Activated naive CD8-positive, alpha-beta T cell treated with anti-CD3 and anti-CD28 coated beads, Interleukin-2, amount 50 U/mL, for 24 hours (primary cell): Measurements from ENCODE around the gene HS3ST5.
"Not testable (repeated sequence)": the region's sequence is repeated elsewhere in the genome, so short reads cannot be mapped to it uniquely, and the experiment has no call there.

Experiments
- ATAC-seq: fragments of 150-1000 bp; cut with Tn5 transposase; one replicate; pipeline ENCODE4 v1.10.0; 2021
- DNase-seq: peaks from one replicate; pipeline ENCODE4 v3.0.0; 2021
- H3K27ac Mint-ChIP-seq: one replicate; pipeline ENCODE4 v1.8.0; 2021; ENCODE audit warnings: mild to moderate bottlenecking, mixed read lengths
- H3K27me3 Mint-ChIP-seq: one replicate; pipeline ENCODE4 v1.8.0; 2021; ENCODE audit warnings: mixed read lengths
- H3K36me3 Mint-ChIP-seq: one replicate; pipeline ENCODE4 v1.8.0; 2021; ENCODE audit warnings: low read depth, mixed read lengths
- H3K4me1 Mint-ChIP-seq: one replicate; pipeline ENCODE4 v1.8.0; 2021; ENCODE audit warnings: mixed read lengths
- H3K4me3 Mint-ChIP-seq: one replicate; pipeline ENCODE4 v1.8.0; 2021; ENCODE audit warnings: mild to moderate bottlenecking, moderate library complexity, mixed read lengths
- H3K9me3 Mint-ChIP-seq: one replicate; pipeline ENCODE4 v1.8.0; 2021; ENCODE audit warnings: mixed read lengths

HS3ST5 gene

GRCh38 chr6:114068771-114069170 is 274.1 kb downstream of the HS3ST5 start:
- no peak overlapping the region for H3K27ac Mint-ChIP-seq
- DNase-seq (no peak), ATAC-seq (no peak)
- no peaks in the 10 kb centered on the region for H3K9me3 Mint-ChIP-seq
- H3K4me3 Mint-ChIP-seq, result no peak overlapping the region
- H3K36me3 Mint-ChIP-seq, result no peaks in the 10 kb centered on the region
- H3K27me3 Mint-ChIP-seq, result peaks cover 2% of the 10 kb centered on the region
- H3K4me1 Mint-ChIP-seq, result no peaks in the 10 kb centered on the region

- DNase-seq, result no peak
- no peak overlapping the region for H3K4me3 Mint-ChIP-seq
- ATAC-seq, result no peak
These were observed 274.7 kb downstream of the HS3ST5 start for GRCh38 chr6:114068116-114068515.

GRCh38 chr6:114064862-114065261 is 278.0 kb downstream of the HS3ST5 start:
- Mint-ChIP-seq H3K9me3 (no peaks in the 10 kb centered on the region), H3K36me3 (no peaks in the 10 kb centered on the region), H3K4me3 (no peak overlapping the region), H3K27me3 (peaks cover 5% of the 10 kb centered on the region), H3K27ac (no peak overlapping the region), H3K4me1 (no peaks in the 10 kb centered on the region)
- ATAC-seq (no peak), DNase-seq (no peak)

More at GRCh38 chr6:114068116-114068515, 274.7 kb downstream of the HS3ST5 start:
- peaks cover 4% of the 10 kb centered on the region for H3K27me3 Mint-ChIP-seq
- H3K36me3 Mint-ChIP-seq, result no peaks in the 10 kb centered on the region
- H3K4me1 Mint-ChIP-seq, result no peaks in the 10 kb centered on the region
- H3K9me3 Mint-ChIP-seq, result no peaks in the 10 kb centered on the region
- H3K27ac Mint-ChIP-seq, result no peak overlapping the region

GRCh38 chr6:114063956-114064355 is 278.9 kb downstream of the HS3ST5 start:
- H3K27ac Mint-ChIP-seq, result no peak overlapping the region
- no peaks in the 10 kb centered on the region for H3K9me3 Mint-ChIP-seq
- H3K4me1 Mint-ChIP-seq, result no peaks in the 10 kb centered on the region
- H3K27me3 Mint-ChIP-seq, result peaks cover 5% of the 10 kb centered on the region
- ATAC-seq (no peak), DNase-seq (no peak)
- no peaks in the 10 kb centered on the region for H3K36me3 Mint-ChIP-seq
- no peak overlapping the region for H3K4me3 Mint-ChIP-seq

GRCh38 chr6:114062199-114062598 is 280.6 kb downstream of the HS3ST5 start:
- no peaks in the 10 kb centered on the region for H3K36me3 Mint-ChIP-seq
- H3K27me3 Mint-ChIP-seq, result peaks cover 5% of the 10 kb centered on the region
- H3K4me3 Mint-ChIP-seq, result no peak overlapping the region
- DNase-seq, result no peak
- no peaks in the 10 kb centered on the region for H3K4me1 Mint-ChIP-seq
- H3K9me3 Mint-ChIP-seq, result no peaks in the 10 kb centered on the region
- H3K27ac Mint-ChIP-seq, result no peak overlapping the region
- ATAC-seq, result no peak

GRCh38 chr6:114061741-114062140 is 281.1 kb downstream of the HS3ST5 start:
- H3K4me1 Mint-ChIP-seq, result no peaks in the 10 kb centered on the region
- DNase-seq, result no peak

GRCh38 chr6:114061116-114061515 is 281.7 kb downstream of the HS3ST5 start:
- H3K4me3 Mint-ChIP-seq, result no peak overlapping the region

More at GRCh38 chr6:114061741-114062140, 281.1 kb downstream of the HS3ST5 start:
- no peak for ATAC-seq
- Mint-ChIP-seq H3K27ac (no peak overlapping the region), H3K27me3 (peaks cover 5% of the 10 kb centered on the region), H3K9me3 (no peaks in the 10 kb centered on the region), H3K36me3 (no peaks in the 10 kb centered on the region), H3K4me3 (no peak overlapping the region)

GRCh38 chr6:114058435-114058834 is 284.4 kb downstream of the HS3ST5 start:
- Mint-ChIP-seq H3K4me1 (no peaks in the 10 kb centered on the region), H3K4me3 (no peak overlapping the region), H3K27me3 (peaks cover 2% of the 10 kb centered on the region), H3K9me3 (no peaks in the 10 kb centered on the region), H3K36me3 (no peaks in the 10 kb centered on the region), H3K27ac (no peak overlapping the region)
- no peak for ATAC-seq
- no peak for DNase-seq

More at GRCh38 chr6:114061116-114061515, 281.7 kb downstream of the HS3ST5 start:
- Mint-ChIP-seq H3K27ac (no peak overlapping the region), H3K4me1 (no peaks in the 10 kb centered on the region), H3K36me3 (no peaks in the 10 kb centered on the region), H3K9me3 (no peaks in the 10 kb centered on the region), H3K27me3 (peaks cover 5% of the 10 kb centered on the region)
- ATAC-seq, result no peak
- no peak for DNase-seq

GRCh38 chr6:114055763-114056162 is 287.1 kb downstream of the HS3ST5 start:
- no peaks in the 10 kb centered on the region for H3K27me3 Mint-ChIP-seq
- no peak for ATAC-seq
- H3K27ac Mint-ChIP-seq, result no peak overlapping the region
- H3K4me3 Mint-ChIP-seq, result no peak overlapping the region
- H3K9me3 Mint-ChIP-seq, result no peaks in the 10 kb centered on the region
- no peaks in the 10 kb centered on the region for H3K36me3 Mint-ChIP-seq
- DNase-seq, result no peak
- H3K4me1 Mint-ChIP-seq, result no peaks in the 10 kb centered on the region

GRCh38 chr6:114055349-114055748 is 287.5 kb downstream of the HS3ST5 start:
- DNase-seq (no peak), ATAC-seq (no peak)
- Mint-ChIP-seq H3K4me1 (no peaks in the 10 kb centered on the region), H3K27me3 (no peaks in the 10 kb centered on the region), H3K9me3 (no peaks in the 10 kb centered on the region), H3K4me3 (no peak overlapping the region), H3K27ac (no peak overlapping the region), H3K36me3 (no peaks in the 10 kb centered on the region)

- DNase-seq (no peak), ATAC-seq (no peak)
- Mint-ChIP-seq H3K36me3 (no peaks in the 10 kb centered on the region), H3K9me3 (no peaks in the 10 kb centered on the region), H3K4me3 (no peak overlapping the region), H3K27me3 (peaks cover 2% of the 10 kb centered on the region), H3K27ac (no peak overlapping the region), H3K4me1 (no peaks in the 10 kb centered on the region)
These were observed 289.0 kb downstream of the HS3ST5 start for GRCh38 chr6:114053791-114054190.

GRCh38 chr6:114052141-114052540 is 290.7 kb downstream of the HS3ST5 start:
- Mint-ChIP-seq H3K4me3 (no peak overlapping the region), H3K27ac (no peak overlapping the region), H3K9me3 (no peaks in the 10 kb centered on the region), H3K4me1 (no peaks in the 10 kb centered on the region), H3K27me3 (peaks cover 2% of the 10 kb centered on the region), H3K36me3 (no peaks in the 10 kb centered on the region)
- DNase-seq, result no peak
- ATAC-seq, result no peak

GRCh38 chr6:114051031-114051430 is 291.8 kb downstream of the HS3ST5 start:
- ATAC-seq (no peak), DNase-seq (no peak)
- Mint-ChIP-seq H3K27me3 (peaks cover 2% of the 10 kb centered on the region), H3K27ac (no peak overlapping the region), H3K4me1 (no peaks in the 10 kb centered on the region), H3K9me3 (no peaks in the 10 kb centered on the region), H3K4me3 (no peak overlapping the region), H3K36me3 (no peaks in the 10 kb centered on the region)

- peaks cover 2% of the 10 kb centered on the region for H3K27me3 Mint-ChIP-seq
- DNase-seq (no peak), ATAC-seq (no peak)
- H3K36me3 Mint-ChIP-seq, result no peaks in the 10 kb centered on the region
- no peaks in the 10 kb centered on the region for H3K4me1 Mint-ChIP-seq
- no peaks in the 10 kb centered on the region for H3K9me3 Mint-ChIP-seq
- H3K4me3 Mint-ChIP-seq, result no peak overlapping the region
- no peak overlapping the region for H3K27ac Mint-ChIP-seq
These were observed 293.4 kb downstream of the HS3ST5 start for GRCh38 chr6:114049367-114049966.

- not testable (repeated sequence) for H3K27me3 Mint-ChIP-seq, H3K4me1 Mint-ChIP-seq, H3K27ac Mint-ChIP-seq, H3K9me3 Mint-ChIP-seq, H3K4me3 Mint-ChIP-seq, H3K36me3 Mint-ChIP-seq, DNase-seq, ATAC-seq
These were observed 298.3 kb downstream of the HS3ST5 start for GRCh38 chr6:114044566-114044965.
